ENCODE data around the gene SRPK2.
A peak's percentile ranks its signal among the peaks of the same experiment; 100 is the strongest.

Gene SRPK2

GRCh38 chr7:105136221-105136620, 252.5 kb downstream of the SRPK2 start:
- no peak for DNase-seq (ENCODE audit: low read depth in 2 of 2)

GRCh38 chr7:105133986-105134655, 254.6 kb downstream of the SRPK2 start:
- no peak for DNase-seq (ENCODE audit: low read depth in 2 of 2)

- no peak for DNase-seq (ENCODE audit: low read depth in 2 of 2)
Measured at GRCh38 chr7:105133358-105133757, 255.4 kb downstream of the SRPK2 start.

GRCh38 chr7:105132835-105133234, 255.9 kb downstream of the SRPK2 start:
- DNase-seq (ENCODE audit: low read depth in 2 of 2) = no peak

- DNase-seq (ENCODE audit: low read depth in 2 of 2) = no peak
Measured at GRCh38 chr7:105132335-105132734, 256.4 kb downstream of the SRPK2 start.

- no peak for DNase-seq (ENCODE audit: low read depth in 2 of 2)
Measured at GRCh38 chr7:105131890-105132289, 256.8 kb downstream of the SRPK2 start.

GRCh38 chr7:105131033-105131656, 257.6 kb downstream of the SRPK2 start:
- no peak for DNase-seq (ENCODE audit: low read depth in 2 of 2)

- no peak for DNase-seq (ENCODE audit: low read depth in 2 of 2)
Measured at GRCh38 chr7:105130580-105130979, 258.1 kb downstream of the SRPK2 start.

- no peak for DNase-seq (ENCODE audit: low read depth in 2 of 2)
Measured at GRCh38 chr7:105130048-105130447, 258.7 kb downstream of the SRPK2 start.

- no peak for DNase-seq (ENCODE audit: low read depth in 2 of 2)
Measured at GRCh38 chr7:105127179-105127578, 261.5 kb downstream of the SRPK2 start.

- DNase-seq (ENCODE audit: low read depth in 2 of 2) = no peak
Measured at GRCh38 chr7:105126436-105126975, 262.2 kb downstream of the SRPK2 start.

- no peak for DNase-seq (ENCODE audit: low read depth in 2 of 2)
Measured at GRCh38 chr7:105125745-105126144, 263.0 kb downstream of the SRPK2 start.

GRCh38 chr7:105122619-105123018, 266.1 kb downstream of the SRPK2 start:
- DNase-seq (ENCODE audit: low read depth in 2 of 2) = no peak

- DNase-seq (ENCODE audit: low read depth in 2 of 2) = no peak
Measured at GRCh38 chr7:105118612-105119600, 269.8 kb downstream of the SRPK2 start.

GRCh38 chr7:105112440-105113418, 276.0 kb downstream of the SRPK2 start:
- no peak for DNase-seq (ENCODE audit: low read depth in 2 of 2)

- DNase-seq (ENCODE audit: low read depth in 2 of 2) = no peak
Measured at GRCh38 chr7:105107458-105107857, 281.3 kb downstream of the SRPK2 start.

- DNase-seq (ENCODE audit: low read depth in 2 of 2) = peak in 1 of 2 donors; percentile 13
Measured at GRCh38 chr7:105106473-105106872, 282.2 kb downstream of the SRPK2 start.

GRCh38 chr7:105105579-105105978, 283.1 kb downstream of the SRPK2 start:
- no peak for DNase-seq (ENCODE audit: low read depth in 2 of 2)

GRCh38 chr7:105102557-105103352, 286.0 kb downstream of the SRPK2 start:
- no peak for DNase-seq (ENCODE audit: low read depth in 2 of 2)

GRCh38 chr7:105101864-105102263, 286.9 kb downstream of the SRPK2 start:
- DNase-seq (ENCODE audit: low read depth in 2 of 2) = no peak
